ENCODE measurements around the gene SYCP2L.

GRCh38 chr6:10847684-10848083, 39.2 kb upstream of the SYCP2L start:
- TF ChIP-seq POLR2A (IDR thresholded peaks at IDR 0.05; ENCODE audit: low read depth), result no peak
- TF ChIP-seq CTCF (IDR thresholded peaks at IDR 0.05), result peak in 1 of 3 experiments; percentile 23
- no peak for TF ChIP-seq POLR2AphosphoS5 (IDR thresholded peaks at IDR 0.05)
- TF ChIP-seq EP300 (IDR thresholded peaks at IDR 0.05), result no peak
